Thyroid gland (tissue), 4 donors: ENCODE results near the gene ACSS3. TPM values are rescaled to one million over a fixed set of nuclear protein-coding genes. Genes with fewer than 3 reads are reported as not detected.
A peak's percentile ranks its signal among the peaks of the same experiment; 100 is the strongest.
"Not testable (repeated sequence)": the region's sequence is repeated elsewhere in the genome, so short reads cannot be mapped to it uniquely, and the experiment has no call there.

Experiments
- DNase-seq, 2 donors: peaks; one replicate each; pipeline ENCODE4 v3.0.0-alpha.2; 2019
- H3K27ac ChIP-seq, 3 donors: fragments of 200-600 bp; sonication (generic); 1 replicate in 2 of 3; 2 replicates in 1 of 3; pipeline ENCODE4 v1.5.1; 2016 to 2019; ENCODE audit warnings: mild to moderate bottlenecking in 1 of 3, moderate library complexity in 1 of 3
- H3K27me3 ChIP-seq: fragments of 200-600 bp; sonication (generic); one replicate; pipeline ENCODE4 v1.5.1; 2019
- H3K36me3 ChIP-seq, 2 donors: fragments of 200-600 bp; sonication (generic); one replicate each; pipeline ENCODE4 v1.5.1; 2016 to 2019
- H3K4me1 ChIP-seq, 2 donors: fragments of 200-600 bp; sonication (generic); one replicate each; pipeline ENCODE4 v1.5.1; 2017 to 2019
- H3K4me3 ChIP-seq, 3 donors: fragments of 200-600 bp; sonication (generic); replicated peaks in 1 of 3; 1 replicate in 2 of 3; 2 replicates in 1 of 3; pipeline ENCODE4 v1.5.1; 2016; ENCODE audit warnings: mild to moderate bottlenecking in 1 of 3
- H3K9me3 ChIP-seq: fragments of 200-600 bp; sonication (generic); one replicate; pipeline ENCODE4 v1.5.1; 2017
- POLR2A ChIP-seq, 2 donors: fragments of 450-650 bp; IDR thresholded peaks; one replicate each; pipeline ENCODE4 v1.6.1; 2017; ENCODE audit warnings: antibody characterized with exemption in 2 of 2, mild to moderate bottlenecking in 2 of 2, moderate library complexity in 1 of 2
- WGBS, 2 donors: methylation state at CpG; one replicate each; pipeline ENCODE4 v1.1.5; 2017; 5-methylcytosine and 5-hydroxymethylcytosine counted together
- intact Hi-C: fragments of 100-400 bp; cut with DNase I; formaldehyde crosslinking; loops from one replicate; pipeline ENCODE4 v1.15.1; 2023
- total RNA-seq, 4 donors: library from RNA; depleted of rRNA; stranded (reverse); fragments of >200 nt; gene quantifications; one replicate each; pipeline ENCODE4 v1.2.3, GENCODE V29; 2016
- TF ChIP-seq, protein P1 (sequence below), 6 experiments: fragments of 200-600 bp in 3 of 6; fragments of 450-650 bp in 3 of 6; sonication (generic) in 3 of 6; IDR thresholded peaks; one replicate each; pipeline ENCODE4 v1.5.1; 2016 to 2019; ENCODE audit warnings: antibody characterized with exemption in 6 of 6, mild to moderate bottlenecking in 2 of 6, inconsistent platforms in 1 of 6, moderate library complexity in 1 of 6

ACSS3 gene
- total RNA-seq, 4 donors from 2014 or later = 32.5 to 63.8 (median 41.0) TPM

DNA sequence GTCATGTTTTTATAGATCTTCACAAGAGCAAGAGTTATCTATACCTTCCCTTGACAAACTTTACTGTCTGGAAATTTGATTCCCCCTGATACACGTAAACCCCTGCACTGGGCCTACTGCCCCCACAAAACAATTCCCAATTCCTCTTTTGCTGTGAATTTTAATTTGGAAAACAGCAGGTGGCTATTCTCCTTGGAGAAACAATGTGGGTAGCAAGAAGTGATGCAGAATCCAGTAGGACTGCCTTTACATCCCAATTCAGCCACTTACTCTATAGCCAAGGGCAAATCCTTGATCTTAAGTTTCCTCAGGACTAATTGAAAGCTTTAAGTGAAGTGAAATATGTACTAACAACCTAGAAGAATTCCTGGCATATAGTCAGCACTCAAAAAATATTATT lies 129.3 kb downstream of the ACSS3 start:
- no peak for TF ChIP-seq POLR2A (IDR thresholded peaks at IDR 0.05)
- TF ChIP-seq, protein P1, sequence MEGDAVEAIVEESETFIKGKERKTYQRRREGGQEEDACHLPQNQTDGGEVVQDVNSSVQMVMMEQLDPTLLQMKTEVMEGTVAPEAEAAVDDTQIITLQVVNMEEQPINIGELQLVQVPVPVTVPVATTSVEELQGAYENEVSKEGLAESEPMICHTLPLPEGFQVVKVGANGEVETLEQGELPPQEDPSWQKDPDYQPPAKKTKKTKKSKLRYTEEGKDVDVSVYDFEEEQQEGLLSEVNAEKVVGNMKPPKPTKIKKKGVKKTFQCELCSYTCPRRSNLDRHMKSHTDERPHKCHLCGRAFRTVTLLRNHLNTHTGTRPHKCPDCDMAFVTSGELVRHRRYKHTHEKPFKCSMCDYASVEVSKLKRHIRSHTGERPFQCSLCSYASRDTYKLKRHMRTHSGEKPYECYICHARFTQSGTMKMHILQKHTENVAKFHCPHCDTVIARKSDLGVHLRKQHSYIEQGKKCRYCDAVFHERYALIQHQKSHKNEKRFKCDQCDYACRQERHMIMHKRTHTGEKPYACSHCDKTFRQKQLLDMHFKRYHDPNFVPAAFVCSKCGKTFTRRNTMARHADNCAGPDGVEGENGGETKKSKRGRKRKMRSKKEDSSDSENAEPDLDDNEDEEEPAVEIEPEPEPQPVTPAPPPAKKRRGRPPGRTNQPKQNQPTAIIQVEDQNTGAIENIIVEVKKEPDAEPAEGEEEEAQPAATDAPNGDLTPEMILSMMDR (IDR thresholded peaks at IDR 0.05) = no peak
- 97% methylated on average over 1 of the region's 1 CpG for WGBS, 2 donors
- Histone ChIP-seq H3K27ac (no peak overlapping the region), H3K4me1 (peaks cover 11 to 14% of the 10 kb centered on the region in 2 donors), H3K27me3 (no peaks in the 10 kb centered on the region), H3K36me3 (no peaks in the 10 kb centered on the region), H3K4me3 (no peak overlapping the region), H3K9me3 (no peaks in the 10 kb centered on the region)
- intact Hi-C loops = no loop called here
- no peak for DNase-seq

GRCh38 chr12:81207664-81208063 lies 129.8 kb downstream of the ACSS3 start:
- intact Hi-C loops = no loop called here
- Histone ChIP-seq H3K4me1 (peaks cover 11 to 16% of the 10 kb centered on the region in 2 donors), H3K27ac (no peak overlapping the region), H3K4me3 (no peak overlapping the region), H3K27me3 (no peaks in the 10 kb centered on the region), H3K36me3 (no peaks in the 10 kb centered on the region), H3K9me3 (no peaks in the 10 kb centered on the region)
- DNase-seq = no peak
- 67 to 83% methylated on average over 4 of the region's 4 CpGs for WGBS, 2 donors
- no peak for TF ChIP-seq POLR2A (IDR thresholded peaks at IDR 0.05)
- TF ChIP-seq, protein P1 (IDR thresholded peaks at IDR 0.05) = no peak

- Histone ChIP-seq H3K9me3 (no peaks in the 10 kb centered on the region), H3K36me3 (no peaks in the 10 kb centered on the region), H3K27me3 (no peaks in the 10 kb centered on the region), H3K4me1 (peaks cover 11 to 16% of the 10 kb centered on the region in 2 donors), H3K4me3 (no peak overlapping the region), H3K27ac (no peak overlapping the region)
- no peak for TF ChIP-seq POLR2A (IDR thresholded peaks at IDR 0.05)
- TF ChIP-seq, protein P1 (IDR thresholded peaks at IDR 0.05) = no peak
- no peak for DNase-seq
- intact Hi-C loops = no loop called here
- 80 to 82% methylated on average over 9 of the region's 9 CpGs for WGBS, 2 donors
Measured at GRCh38 chr12:81208187-81208911, 130.5 kb downstream of the ACSS3 start.

GRCh38 chr12:81209012-81209411 lies 131.1 kb downstream of the ACSS3 start:
- Histone ChIP-seq H3K9me3 (no peaks in the 10 kb centered on the region), H3K4me1 (peaks cover 11 to 16% of the 10 kb centered on the region in 2 donors), H3K4me3 (no peak overlapping the region), H3K27ac (no peak overlapping the region), H3K36me3 (no peaks in the 10 kb centered on the region), H3K27me3 (no peaks in the 10 kb centered on the region)
- no peak for DNase-seq
- TF ChIP-seq, protein P1 (IDR thresholded peaks at IDR 0.05) = no peak
- no peak for TF ChIP-seq POLR2A (IDR thresholded peaks at IDR 0.05)
- intact Hi-C loops = no loop called here

- H3K4me1 ChIP-seq = peaks cover 11 to 16% of the 10 kb centered on the region in 2 donors
- H3K4me3 ChIP-seq, H3K9me3 ChIP-seq, H3K36me3 ChIP-seq, intact Hi-C loops, H3K27me3 ChIP-seq: not testable (repeated sequence)
- DNase-seq = peak; percentile 15
- WGBS, 2 donors = 86 to 90% methylated on average over 2 of the region's 2 CpGs
- H3K27ac ChIP-seq = peak overlapping the region in 1 of 3 donors; percentile 43
Measured at GRCh38 chr12:81209772-81210225, 131.9 kb downstream of the ACSS3 start.
